Aorta (tissue), 5 donors: ENCODE measurements around the gene HDAC5. TPM values are rescaled to one million over a fixed set of nuclear protein-coding genes. Genes with fewer than 3 reads are reported as not detected.
A peak's percentile ranks its signal among the peaks of the same experiment; 100 is the strongest.

Experiments
- ATAC-seq: fragments of 200-7000 bp; cut with Tn5 transposase; one replicate; pipeline ENCODE4 v1.9.1; 2022; ENCODE audit warnings: moderate library complexity; ENCODE audit not compliant: low FRiP score
- DNase-seq, 2 donors: peaks; one replicate each; pipeline ENCODE4 v3.0.0-alpha.2; 2020
- H3K27ac ChIP-seq, 2 donors: one replicate each; pipeline ENCODE4 v1.5.1; 2013; ENCODE audit warnings: low read length in 2 of 2, mild to moderate bottlenecking in 2 of 2, moderate library complexity in 2 of 2, control low read depth in 1 of 2, inconsistent platforms in 1 of 2, low read depth in 1 of 2
- H3K27me3 ChIP-seq, 2 donors: one replicate each; pipeline ENCODE4 v1.6.1; 2013; ENCODE audit warnings: control low read depth in 1 of 2, low read length in 1 of 2, mild to moderate bottlenecking in 1 of 2, moderate library complexity in 1 of 2; ENCODE audit not compliant: insufficient read depth in 2 of 2, control insufficient read depth in 1 of 2
- H3K36me3 ChIP-seq, 2 donors: one replicate each; pipeline ENCODE4 v1.6.1; 2013; ENCODE audit warnings: control low read depth in 1 of 2, low read length in 1 of 2, mild to moderate bottlenecking in 1 of 2; ENCODE audit not compliant: insufficient read depth in 2 of 2, control insufficient read depth in 1 of 2
- H3K4me1 ChIP-seq, 2 donors: one replicate each; pipeline ENCODE4 v1.6.1; 2013; ENCODE audit warnings: low read length in 2 of 2, control low read depth in 1 of 2, mild to moderate bottlenecking in 1 of 2, moderate library complexity in 1 of 2; ENCODE audit not compliant: insufficient read depth in 2 of 2, control insufficient read depth in 1 of 2
- H3K4me3 ChIP-seq, 2 donors: one replicate each; pipeline ENCODE4 v1.5.1; 2013; ENCODE audit warnings: low read length in 2 of 2, control low read depth in 1 of 2, mild to moderate bottlenecking in 1 of 2
- H3K9me3 ChIP-seq: one replicate; pipeline ENCODE4 v1.6.1; 2013; ENCODE audit warnings: mild to moderate bottlenecking, low read length; ENCODE audit not compliant: control insufficient read depth
- WGBS, 2 donors: extraction: QIAGEN DNeasy Blood & Tissue Kit; methylation state at CpG; one replicate each; pipeline ENCODE4 v1.1.7; 2013; 5-methylcytosine and 5-hydroxymethylcytosine counted together
- intact Hi-C, 2 donors: fragments of 100-400 bp; cut with DNase I; formaldehyde crosslinking; loops; one replicate each; pipeline versions ENCODE4 v1.14.2 to v1.15.0; 2022
- polyA plus RNA-seq, 2 donors: library from polyadenylated mRNA; stranded (reverse); fragments of 200-250 nt; gene quantifications; one replicate each; pipeline ENCODE4 v1.2.3, GENCODE V29; 2013
- total RNA-seq, 2 donors: library from RNA; stranded (reverse); fragmentation: NEBNext Ultra II Directional; extraction: Animal tissue kit (Norgen Biotek cat#: 25700); gene quantifications; one replicate each; pipeline ENCODE4 v1.2.1, GENCODE V29; 2021
- donor health status: healthy with polysubstance abuse.
- donor health status: Bipolar disorder and iron deficiency.
- donor health status: DM: no; HTN: no; CAD: no.
- donor health status: DM: no; HTN: no; CAD: no.
- donor health status: DM: yes; HTN: yes; CAD: no.

HDAC5 gene
- total and polyA plus RNA-seq, 4 donors: 28.9 to 83.4 (median 76.2) TPM

GRCh38 chr17:44070455-44071197 lies 52.8 kb downstream of the HDAC5 start, which contains the start of gene G6PC3:
Gene G6PC3 (plus strand): TSS chr17:44070735. CDS start chr17:44070966, 231 bp downstream.
- DNase-seq (peak; percentile 97), ATAC-seq (peak; percentile 96)
- WGBS, 2 donors: 0% methylated on average over 53 of the region's 53 CpGs
- Histone ChIP-seq H3K36me3 (peaks cover 0 to 2% of the 10 kb centered on the region in 2 donors), H3K9me3 (no peaks in the 10 kb centered on the region), H3K27me3 (no peaks in the 10 kb centered on the region), H3K4me3 (peak within 1 kb of the TSS; percentile 38 to 44), H3K4me1 (no peaks in the 10 kb centered on the region), H3K27ac (peak within 1 kb of the TSS in 1 of 2 donors; percentile 54)
- intact Hi-C loops: loop anchor here (2.0 to 5.0 kb wide), 3 partner anchors 37 to 97 kb away; no protein-coding TSS in a partner anchor

- Histone ChIP-seq H3K27me3 (no peaks in the 10 kb centered on the region), H3K4me1 (no peaks in the 10 kb centered on the region), H3K27ac (peak overlapping the region in 1 of 2 donors; percentile 9), H3K36me3 (no peaks in the 10 kb centered on the region), H3K9me3 (no peaks in the 10 kb centered on the region), H3K4me3 (peak overlapping the region in 1 of 2 donors; percentile 38)
- DNase-seq: no peak
- 13 to 15% methylated on average over 7 of the region's 7 CpGs for WGBS, 2 donors
- ATAC-seq: no peak
- intact Hi-C loops: loop anchor here (2.0 to 5.0 kb wide), 3 partner anchors 37 to 97 kb away; no protein-coding TSS in a partner anchor
These were observed 53.4 kb downstream of the HDAC5 start for GRCh38 chr17:44069974-44070454.

DNA sequence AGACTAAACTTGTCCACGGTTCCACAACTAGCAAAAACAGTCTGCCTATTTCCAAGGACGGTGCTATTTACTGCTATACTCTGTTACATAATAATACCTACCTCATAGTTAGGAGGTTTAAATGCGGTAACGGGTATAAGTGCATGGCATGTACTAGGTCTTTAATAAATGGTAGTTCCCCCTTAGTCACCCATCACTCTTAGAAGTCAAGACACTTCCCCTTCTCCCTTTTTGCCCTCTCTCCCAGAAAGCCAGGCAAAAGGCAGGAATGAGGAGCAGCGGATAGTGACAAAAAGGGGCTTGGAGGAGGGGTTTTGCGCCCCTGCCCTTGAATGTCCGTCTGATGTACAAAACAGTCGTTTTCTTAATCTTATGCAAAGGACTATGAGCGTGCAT lies 55.9 kb downstream of the HDAC5 start:
- H3K4me3 ChIP-seq: no peak overlapping the region
- no peaks in the 10 kb centered on the region for H3K27me3 ChIP-seq
- intact Hi-C loops: no loop called here
- DNase-seq: no peak
- no peaks in the 10 kb centered on the region for H3K36me3 ChIP-seq
- H3K4me1 ChIP-seq: no peaks in the 10 kb centered on the region
- 84% methylated on average over 9 of the region's 9 CpGs for WGBS, 2 donors
- H3K27ac ChIP-seq: no peak overlapping the region
- ATAC-seq: no peak
- no peaks in the 10 kb centered on the region for H3K9me3 ChIP-seq

- Histone ChIP-seq H3K27me3 (no peaks in the 10 kb centered on the region), H3K9me3 (no peaks in the 10 kb centered on the region), H3K4me3 (peak within 1 kb of the TSS; percentile 76 to 98), H3K27ac (peak within 1 kb of the TSS; percentile 60 to 64), H3K4me1 (no peaks in the 10 kb centered on the region), H3K36me3 (no peaks in the 10 kb centered on the region)
- peak; percentile 92 to 98 for DNase-seq
- WGBS, 2 donors: 0 to 1% methylated on average over 57 to 65 of the region's 65 CpGs
- peak; percentile 89 for ATAC-seq
- intact Hi-C loops: no loop called here
These were observed 57.1 kb downstream of the HDAC5 start, which contains the start of gene LSM12 for GRCh38 chr17:44066204-44066930. Gene LSM12 (minus strand): TSS chr17:44066671. CDS start chr17:44066587, 84 bp downstream.

DNA sequence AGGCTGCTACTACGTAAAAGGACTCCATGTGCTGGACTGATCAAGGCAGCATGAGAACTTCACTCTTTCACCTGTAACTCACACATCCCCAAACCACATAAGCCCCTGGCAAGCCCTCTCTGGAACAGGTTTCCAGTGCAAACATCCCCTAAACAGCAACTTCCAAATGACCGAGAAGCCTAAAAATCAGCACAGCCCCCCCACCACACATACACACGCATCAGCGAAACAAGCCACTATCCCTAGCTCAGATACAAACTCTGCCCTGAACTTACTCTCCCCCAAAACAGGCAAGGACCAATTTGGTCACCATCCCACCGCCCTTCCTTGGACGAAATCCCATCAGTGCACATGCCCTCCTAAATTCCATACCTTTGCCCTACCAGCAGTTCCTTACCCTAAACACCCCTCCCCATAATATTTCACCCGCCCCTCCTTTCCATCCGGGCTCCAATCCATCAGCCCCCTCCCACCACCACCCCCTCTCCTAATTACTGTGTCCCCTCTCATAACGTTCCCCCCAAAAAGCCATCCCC lies 57.7 kb downstream of the HDAC5 start:
- DNase-seq (peak in 1 of 2 donors; percentile 15), ATAC-seq (no peak)
- Histone ChIP-seq H3K27ac (peak overlapping the region; percentile 60 to 64), H3K4me1 (no peaks in the 10 kb centered on the region), H3K4me3 (peak overlapping the region; percentile 76 to 98), H3K9me3 (no peaks in the 10 kb centered on the region), H3K27me3 (no peaks in the 10 kb centered on the region), H3K36me3 (no peaks in the 10 kb centered on the region)
- intact Hi-C loops: no loop called here
- WGBS, 2 donors: 2 to 3% methylated on average over 9 of the region's 9 CpGs

GRCh38 chr17:44063704-44064639 lies 59.5 kb downstream of the HDAC5 start:
- Histone ChIP-seq H3K27me3 (no peaks in the 10 kb centered on the region), H3K4me3 (no peak overlapping the region), H3K4me1 (no peaks in the 10 kb centered on the region), H3K9me3 (no peaks in the 10 kb centered on the region), H3K27ac (no peak overlapping the region), H3K36me3 (no peaks in the 10 kb centered on the region)
- peak in 1 of 2 donors; percentile 16 for DNase-seq
- intact Hi-C loops: no loop called here
- WGBS, 2 donors: 64% methylated on average over 10 of the region's 10 CpGs
- ATAC-seq: no peak

DNA sequence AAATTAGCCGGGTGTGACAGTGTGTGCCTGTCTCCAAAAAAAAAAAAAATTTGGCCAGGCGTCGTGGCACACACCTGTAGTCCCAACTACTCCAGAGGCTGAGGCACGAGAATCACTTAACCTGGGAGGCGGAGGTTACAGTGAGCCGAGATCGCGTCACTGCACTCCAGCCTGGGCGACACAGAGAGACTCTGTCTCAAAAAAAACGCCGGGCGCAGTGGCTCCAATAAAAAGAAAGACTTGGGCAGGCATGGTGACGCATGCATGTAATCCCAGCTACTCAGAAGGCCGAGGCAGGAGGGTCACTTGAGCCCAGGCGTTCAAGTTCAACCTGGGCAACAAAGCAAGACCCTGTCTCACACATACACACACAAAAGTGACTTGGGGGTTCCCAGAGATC lies 60.6 kb downstream of the HDAC5 start:
- ATAC-seq: no peak
- DNase-seq: peak in 1 of 2 donors; percentile 58
- 92% methylated on average over 15 of the region's 15 CpGs for WGBS, 2 donors
- H3K27me3 ChIP-seq: no peaks in the 10 kb centered on the region
- no peaks in the 10 kb centered on the region for H3K36me3 ChIP-seq
- intact Hi-C loops: no loop called here
- no peak overlapping the region for H3K4me3 ChIP-seq
- H3K4me1 ChIP-seq: no peaks in the 10 kb centered on the region
- no peak overlapping the region for H3K27ac ChIP-seq
- H3K9me3 ChIP-seq: no peaks in the 10 kb centered on the region

DNA sequence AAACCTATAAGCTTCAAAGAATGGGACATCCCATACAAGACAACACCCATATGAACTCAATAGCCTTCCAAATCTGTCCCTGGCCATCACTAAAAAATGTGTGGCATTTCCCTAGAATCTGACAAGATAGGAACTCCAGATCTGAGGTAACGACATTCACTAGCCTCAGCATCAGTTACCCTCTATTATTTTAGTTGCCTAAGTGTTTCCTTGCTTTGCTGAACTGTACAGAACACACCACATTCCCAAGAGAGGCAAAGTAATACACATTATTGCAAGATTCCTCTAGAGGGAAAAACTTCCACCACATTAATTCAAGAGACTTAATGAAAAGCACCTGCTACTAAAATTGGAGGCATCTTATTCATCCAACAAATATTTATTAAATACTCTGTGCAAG lies 62.0 kb downstream of the HDAC5 start:
- intact Hi-C loops: no loop called here
- no peaks in the 10 kb centered on the region for H3K9me3 ChIP-seq
- ATAC-seq: no peak
- H3K27me3 ChIP-seq: no peaks in the 10 kb centered on the region
- H3K4me3 ChIP-seq: no peak overlapping the region
- 42 to 58% methylated on average over 1 of the region's 1 CpG for WGBS, 2 donors
- no peaks in the 10 kb centered on the region for H3K4me1 ChIP-seq
- H3K36me3 ChIP-seq: no peaks in the 10 kb centered on the region
- DNase-seq: no peak
- no peak overlapping the region for H3K27ac ChIP-seq
